Hepatocyte (in vitro differentiated cells): ENCODE results near the gene BTBD8. TPM values are rescaled to one million over a fixed set of nuclear protein-coding genes. Genes with fewer than 3 reads are reported as not detected.

ENCODE experiments used
- DNase-seq: peaks from one replicate; pipeline ENCODE4 v3.0.0-alpha.2; 2016; ENCODE audit warnings: low spot score
- H2AFZ ChIP-seq: fragments of 200-600 bp; sonication (generic); 2 replicates; pipeline ENCODE4 v1.6.0; 2016; ENCODE audit warnings: antibody characterized with exemption, mild to moderate bottlenecking
- H3K27ac ChIP-seq: fragments of 200-600 bp; sonication (generic); 2 replicates; pipeline ENCODE4 v1.5.1; 2016; ENCODE audit warnings: mild to moderate bottlenecking
- H3K27me3 ChIP-seq: fragments of 200-600 bp; sonication (generic); 2 replicates; pipeline ENCODE4 v1.6.1; 2016
- H3K36me3 ChIP-seq: fragments of 200-600 bp; sonication (generic); replicated peaks from 2 replicates; pipeline ENCODE4 v1.5.1; 2016; ENCODE audit warnings: low read depth; ENCODE audit not compliant: insufficient read depth
- H3K4me1 ChIP-seq: fragments of 200-600 bp; sonication (generic); 2 replicates; pipeline ENCODE4 v1.5.1; 2016; ENCODE audit warnings: mild to moderate bottlenecking, moderate library complexity; ENCODE audit not compliant: insufficient read depth
- H3K4me2 ChIP-seq: fragments of 200-600 bp; sonication (generic); 2 replicates; pipeline ENCODE4 v1.6.0; 2016
- H3K4me3 ChIP-seq: fragments of 200-600 bp; sonication (generic); 2 replicates; pipeline ENCODE4 v1.5.1; 2016; ENCODE audit warnings: mild to moderate bottlenecking
- H3K79me2 ChIP-seq: fragments of 200-600 bp; sonication (generic); 2 replicates; pipeline ENCODE4 v1.6.0; 2017; ENCODE audit warnings: mild to moderate bottlenecking
- H3K9me2 ChIP-seq: fragments of 200-600 bp; sonication (generic); replicated peaks from 2 replicates; pipeline ENCODE4 v1.6.0; 2017; ENCODE audit warnings: mild to moderate bottlenecking; ENCODE audit not compliant: insufficient read depth
- H3K9me3 ChIP-seq: fragments of 200-600 bp; sonication (generic); 2 replicates; pipeline ENCODE4 v1.5.1; 2016; ENCODE audit warnings: low read depth, mild to moderate bottlenecking
- H4K20me1 ChIP-seq: fragments of 200-600 bp; sonication (generic); 2 replicates; pipeline ENCODE4 v1.6.0; 2016; ENCODE audit warnings: mild to moderate bottlenecking; ENCODE audit not compliant: insufficient read depth, poor library complexity, severe bottlenecking
- CTCF ChIP-seq: fragments of 200-600 bp; sonication (generic); IDR thresholded peaks from 2 replicates; pipeline ENCODE4 v1.5.1; 2016; ENCODE audit warnings: antibody characterized with exemption, mild to moderate bottlenecking; ENCODE audit not compliant: poor library complexity
- EZH2 ChIP-seq: fragments of 200-600 bp; sonication (generic); IDR thresholded peaks from 2 replicates; pipeline ENCODE4 v1.6.1; 2016; ENCODE audit warnings: antibody characterized with exemption, mild to moderate bottlenecking, borderline replicate concordance
- EZH2phosphoT487 ChIP-seq: fragments of 200-600 bp; sonication (generic); IDR thresholded peaks from one replicate; pipeline ENCODE4 v1.6.1; 2018; ENCODE audit warnings: antibody characterized with exemption, mild to moderate bottlenecking, low read depth, moderate library complexity; ENCODE audit not compliant: unreplicated experiment, severe bottlenecking
- WGBS: methylation state at CpG from one replicate; pipeline ENCODE4 v1.1.6; 2016; ENCODE audit warnings: low lambda C conversion rate; ENCODE audit errors: missing lambda C conversion rate; 5-methylcytosine and 5-hydroxymethylcytosine counted together
- polyA plus RNA-seq: library from polyadenylated mRNA; unstranded; fragments of >200 nt; fragmentation: Nextera tagmentation; extraction: Ambion mirVana; gene quantifications from 2 replicates; pipeline ENCODE4 v1.2.1, GENCODE V29; 2016
- total RNA-seq: library from RNA; depleted of rRNA; stranded (reverse); fragments of >200 nt; gene quantifications from 2 replicates; pipeline ENCODE4 v1.2.3, GENCODE V29; 2014

Gene BTBD8
- total and polyA plus RNA-seq, 2 experiments from 2014 or later, result 2.4 to 6.0 TPM

DNA sequence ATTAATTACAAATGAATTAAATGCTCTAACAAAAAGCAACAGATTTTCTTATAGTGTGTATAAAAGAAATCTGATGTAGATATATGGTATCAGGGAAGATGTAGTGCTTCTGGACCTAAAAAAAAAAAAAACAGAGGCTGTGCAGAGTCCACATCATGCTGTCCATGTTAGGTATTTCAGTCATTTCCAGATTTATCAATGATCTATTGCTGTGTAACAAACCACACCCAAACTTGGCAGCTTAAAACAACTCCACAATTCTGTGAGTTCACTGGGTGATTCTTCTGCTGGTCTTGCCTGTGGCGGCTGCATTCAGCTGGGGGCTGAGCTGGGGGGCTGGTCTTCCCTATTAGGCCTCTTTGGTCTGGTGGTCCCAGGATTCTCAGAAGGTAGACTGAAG, 85.2 kb downstream of the BTBD8 start:
- H3K79me2 ChIP-seq, result no peaks in the 10 kb centered on the region
- no peak overlapping the region for H3K4me3 ChIP-seq
- H3K27ac ChIP-seq, result no peak overlapping the region
- no peak overlapping the region for H3K4me2 ChIP-seq
- WGBS, result 95% methylated on average over 1 of the region's 1 CpG
- no peaks in the 10 kb centered on the region for H3K27me3 ChIP-seq
- no peaks in the 10 kb centered on the region for H3K9me3 ChIP-seq
- H3K4me1 ChIP-seq, result no peaks in the 10 kb centered on the region
- H2AFZ ChIP-seq, result no peak overlapping the region
- no peaks in the 10 kb centered on the region for H3K36me3 ChIP-seq
- TF ChIP-seq EZH2phosphoT487 (no peak), EZH2 (no peak), CTCF (no peak)
- H4K20me1 ChIP-seq, result no peaks in the 10 kb centered on the region
- no peaks in the 10 kb centered on the region for H3K9me2 ChIP-seq
- DNase-seq, result no peak

DNA sequence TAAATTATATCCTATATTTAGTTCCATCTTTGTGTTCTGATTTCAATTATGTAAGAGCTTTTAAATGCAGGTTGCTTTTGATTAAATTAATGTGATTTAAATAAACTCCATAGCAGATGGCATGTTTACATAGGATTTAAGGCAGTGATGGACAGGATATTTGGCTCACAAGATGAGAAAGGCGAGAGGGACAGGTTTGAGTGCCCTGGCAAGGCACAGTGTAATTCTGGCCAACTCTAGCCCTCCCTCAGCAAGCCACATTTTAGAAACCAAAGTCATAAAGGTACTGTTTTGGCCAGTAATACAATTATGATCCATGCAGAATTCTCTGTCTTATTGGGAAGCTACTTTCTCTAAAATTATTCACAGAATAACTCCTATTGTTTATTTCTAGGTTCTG, 87.0 kb downstream of the BTBD8 start:
- no peaks in the 10 kb centered on the region for H3K36me3 ChIP-seq
- no peaks in the 10 kb centered on the region for H3K79me2 ChIP-seq
- DNase-seq, result no peak
- 91% methylated on average over 1 of the region's 1 CpG for WGBS
- TF ChIP-seq CTCF, result no peak
- TF ChIP-seq EZH2, result no peak
- no peak for TF ChIP-seq EZH2phosphoT487
- H3K27me3 ChIP-seq, result no peaks in the 10 kb centered on the region
- no peak overlapping the region for H3K27ac ChIP-seq
- no peaks in the 10 kb centered on the region for H3K4me1 ChIP-seq
- no peaks in the 10 kb centered on the region for H4K20me1 ChIP-seq
- no peak overlapping the region for H3K4me3 ChIP-seq
- no peaks in the 10 kb centered on the region for H3K9me2 ChIP-seq
- no peak overlapping the region for H2AFZ ChIP-seq
- H3K4me2 ChIP-seq, result no peak overlapping the region
- H3K9me3 ChIP-seq, result no peaks in the 10 kb centered on the region

- no peaks in the 10 kb centered on the region for H3K4me1 ChIP-seq
- H3K27me3 ChIP-seq, result no peaks in the 10 kb centered on the region
- TF ChIP-seq EZH2phosphoT487, result no peak
- TF ChIP-seq EZH2, result no peak
- TF ChIP-seq CTCF, result no peak
- no peaks in the 10 kb centered on the region for H3K79me2 ChIP-seq
- H3K9me2 ChIP-seq, result no peaks in the 10 kb centered on the region
- no peaks in the 10 kb centered on the region for H4K20me1 ChIP-seq
- no peak overlapping the region for H3K4me3 ChIP-seq
- 67% methylated on average over 5 of the region's 5 CpGs for WGBS
- DNase-seq, result no peak
- no peaks in the 10 kb centered on the region for H3K36me3 ChIP-seq
- no peak overlapping the region for H3K27ac ChIP-seq
- H3K4me2 ChIP-seq, result no peak overlapping the region
- H3K9me3 ChIP-seq, result no peaks in the 10 kb centered on the region
- H2AFZ ChIP-seq, result no peak overlapping the region
These were observed 88.5 kb downstream of the BTBD8 start for GRCh38 chr1:92168657-92169056.
